ENCODE data around the gene DICER1.
A peak's percentile ranks its signal among the peaks of the same experiment; 100 is the strongest.

The DICER1 gene

GRCh38 chr14:95162641-95163040, 5.3 kb upstream of the DICER1 start:
- Histone ChIP-seq H4K20me1 (ENCODE audit: insufficient read depth, low read length) (no peaks in the 10 kb centered on the region), H3K4me3 (ENCODE audit: low read depth in 1 of 2, low read length in 2 of 2) (no peak overlapping the region), H3K4me1 (ENCODE audit: insufficient read depth, low read length) (peaks cover 15% of the 10 kb centered on the region), H3K79me2 (ENCODE audit: insufficient read depth, low read length) (peaks cover 11% of the 10 kb centered on the region), H3K27ac (ENCODE audit: low read length) (no peak overlapping the region), H3K36me3 (ENCODE audit: insufficient read depth, low read length) (peaks cover 3% of the 10 kb centered on the region; the same call in 1 of the 2 replicates), H3K4me2 (ENCODE audit: insufficient read depth, low read length) (no peak overlapping the region), H3K9ac (ENCODE audit: low read depth, low read length) (no peak overlapping the region), H3K27me3 (ENCODE audit: insufficient read depth, low read length, poor library complexity) (no peaks in the 10 kb centered on the region), H3K9me3 (ENCODE audit: insufficient read depth, low read length, severe bottlenecking) (peaks cover 12% of the 10 kb centered on the region), H2AFZ (ENCODE audit: low read depth, low read length) (no peak overlapping the region)
- no peak for TF ChIP-seq CTCF (IDR thresholded peaks at IDR 0.05; ENCODE audit: borderline replicate concordance, extremely low read depth, low read length, poor library complexity, severe bottlenecking)
- no peak for TF ChIP-seq EZH2 (IDR thresholded peaks at IDR 0.05; ENCODE audit: borderline replicate concordance, low read depth, low read length, severe bottlenecking)
- ATAC-seq (ENCODE audit: insufficient read depth, low read depth): no peak
- DNase-seq: no peak

- DNase-seq: no peak
- ATAC-seq (ENCODE audit: insufficient read depth, low read depth): peak; percentile 25
- TF ChIP-seq CTCF (IDR thresholded peaks at IDR 0.05; ENCODE audit: borderline replicate concordance, extremely low read depth, low read length, poor library complexity, severe bottlenecking) (no peak), EZH2 (IDR thresholded peaks at IDR 0.05; ENCODE audit: borderline replicate concordance, low read depth, low read length, severe bottlenecking) (no peak)
- peaks cover 31% of the 10 kb centered on the region for H4K20me1 ChIP-seq (ENCODE audit: insufficient read depth, low read length)
- no peaks in the 10 kb centered on the region for H3K9me3 ChIP-seq (ENCODE audit: insufficient read depth, low read length, severe bottlenecking)
- H3K4me1 ChIP-seq (ENCODE audit: insufficient read depth, low read length): peaks cover 38% of the 10 kb centered on the region
- peak overlapping the region; percentile 99 for H3K27ac ChIP-seq (ENCODE audit: low read length)
- peak overlapping the region; percentile 59 to 68; a peak in 3 of 4 replicates for H3K4me3 ChIP-seq (ENCODE audit: low read depth in 1 of 2, low read length in 2 of 2)
- H2AFZ ChIP-seq (ENCODE audit: low read depth, low read length): peak overlapping the region; percentile 64
- peaks cover 65% of the 10 kb centered on the region for H3K79me2 ChIP-seq (ENCODE audit: insufficient read depth, low read length)
- peaks cover 4% of the 10 kb centered on the region; the same call in 1 of the 2 replicates for H3K36me3 ChIP-seq (ENCODE audit: insufficient read depth, low read length)
- H3K9ac ChIP-seq (ENCODE audit: low read depth, low read length): peak overlapping the region; percentile 97
- H3K27me3 ChIP-seq (ENCODE audit: insufficient read depth, low read length, poor library complexity): no peaks in the 10 kb centered on the region
- H3K4me2 ChIP-seq (ENCODE audit: insufficient read depth, low read length): peak overlapping the region; percentile 67
Measured at GRCh38 chr14:95157048-95157326, 342 bp downstream of the DICER1 start.

DNA sequence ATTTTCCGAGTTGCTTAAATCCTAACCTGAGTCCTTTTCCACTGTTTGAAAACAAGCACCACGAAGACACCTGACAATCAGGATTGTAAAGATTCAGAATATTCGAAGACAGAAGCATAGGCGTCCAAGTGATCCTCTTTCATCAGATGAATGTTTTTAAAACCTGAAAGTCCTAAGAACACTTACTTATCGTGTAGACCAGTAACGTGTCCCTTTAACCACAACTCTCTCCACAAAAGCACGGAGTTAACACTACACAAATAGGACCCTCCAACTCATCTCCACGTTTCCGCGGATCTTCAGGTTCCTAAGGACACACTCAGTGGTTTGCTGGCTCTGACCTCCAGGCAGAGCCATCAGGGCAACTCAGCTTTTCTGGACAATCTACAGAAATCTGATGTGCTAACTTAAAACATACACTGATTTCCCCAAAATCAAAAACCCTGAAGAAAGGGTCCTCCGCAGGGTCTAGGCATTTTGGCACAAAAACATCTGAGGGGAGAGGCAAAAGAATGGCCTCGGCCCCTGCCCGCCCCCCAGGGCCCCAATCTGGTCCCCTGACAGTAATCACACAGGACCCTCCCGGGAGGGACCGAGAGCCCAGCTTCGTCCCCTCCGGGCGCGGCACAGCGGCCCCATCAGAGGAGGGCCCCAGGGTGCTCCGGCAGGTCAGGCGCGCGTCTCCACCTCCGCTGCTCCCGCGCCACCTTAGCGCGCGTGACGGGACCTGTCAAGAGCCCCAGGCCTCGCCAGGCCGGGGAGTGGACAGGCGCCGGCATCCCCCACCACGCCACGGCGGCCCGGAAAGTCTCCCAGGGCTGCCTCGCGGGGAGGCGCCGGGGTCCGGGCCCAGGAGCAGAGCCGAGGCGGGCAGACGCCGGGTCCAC, 925 bp downstream of the DICER1 start:
- H4K20me1 ChIP-seq (ENCODE audit: insufficient read depth, low read length): peaks cover 37% of the 10 kb centered on the region
- peak overlapping the region; percentile 97 for H3K9ac ChIP-seq (ENCODE audit: low read depth, low read length)
- H3K79me2 ChIP-seq (ENCODE audit: insufficient read depth, low read length): peaks cover 71% of the 10 kb centered on the region
- H3K36me3 ChIP-seq (ENCODE audit: insufficient read depth, low read length): peaks cover 4% of the 10 kb centered on the region; the same call in 1 of the 2 replicates
- DNase-seq: peak; percentile 35
- peak overlapping the region; percentile 59; a peak in 3 of 4 replicates for H3K4me3 ChIP-seq (ENCODE audit: low read depth in 1 of 2, low read length in 2 of 2)
- H3K9me3 ChIP-seq (ENCODE audit: insufficient read depth, low read length, severe bottlenecking): no peaks in the 10 kb centered on the region
- peaks cover 38% of the 10 kb centered on the region for H3K4me1 ChIP-seq (ENCODE audit: insufficient read depth, low read length)
- peak overlapping the region; percentile 67 for H3K4me2 ChIP-seq (ENCODE audit: insufficient read depth, low read length)
- peak; percentile 36 for ATAC-seq (ENCODE audit: insufficient read depth, low read depth)
- peak overlapping the region; percentile 99 for H3K27ac ChIP-seq (ENCODE audit: low read length)
- TF ChIP-seq EZH2 (IDR thresholded peaks at IDR 0.05; ENCODE audit: borderline replicate concordance, low read depth, low read length, severe bottlenecking) (no peak), CTCF (IDR thresholded peaks at IDR 0.05; ENCODE audit: borderline replicate concordance, extremely low read depth, low read length, poor library complexity, severe bottlenecking) (no peak)
- no peaks in the 10 kb centered on the region for H3K27me3 ChIP-seq (ENCODE audit: insufficient read depth, low read length, poor library complexity)
- peak overlapping the region; percentile 64 for H2AFZ ChIP-seq (ENCODE audit: low read depth, low read length)

All from DND-41 (cell line).